AG09319 (cell line): Measurements from ENCODE around the gene PET100.

ENCODE experiments used
- DNase-seq: peaks from one replicate; pipeline ENCODE4 v3.0.0-alpha.2; 2010; ENCODE audit warnings: low read depth; ENCODE audit errors: extremely low read depth
- CTCF ChIP-seq: IDR thresholded peaks from 2 replicates; pipeline ENCODE4 v1.5.1; 2011; ENCODE audit warnings: low read depth, mild to moderate bottlenecking, inconsistent platforms, low read length, moderate library complexity

Gene PET100

GRCh38 chr19:7658219-7658686, 28.7 kb downstream of the PET100 start:
- no peak for DNase-seq
- no peak for TF ChIP-seq CTCF

GRCh38 chr19:7661744-7662538, 32.3 kb downstream of the PET100 start:
- no peak for TF ChIP-seq CTCF
- DNase-seq, result no peak

- no peak for TF ChIP-seq CTCF
- DNase-seq, result no peak
Measured at GRCh38 chr19:7662657-7663056, 33.1 kb downstream of the PET100 start.

GRCh38 chr19:7663706-7664105, 34.1 kb downstream of the PET100 start:
- TF ChIP-seq CTCF, result no peak
- DNase-seq, result no peak

- DNase-seq, result peak; percentile 39
- TF ChIP-seq CTCF, result no peak
Measured at GRCh38 chr19:7665076-7665475, 35.5 kb downstream of the PET100 start.

- TF ChIP-seq CTCF, result no peak
- DNase-seq, result no peak
Measured at GRCh38 chr19:7668842-7669241, 39.2 kb downstream of the PET100 start, which contains the start of gene RETN. RETN (plus strand) TSS chr19:7669049; CDS start chr19:7669327, 278 bp downstream.

- DNase-seq, result no peak
- TF ChIP-seq CTCF, result no peak
Measured at GRCh38 chr19:7669641-7670040, 40.0 kb downstream of the PET100 start.
